ENCODE results near the gene SLC5A2.
"Not testable (repeated sequence)": the region's sequence is repeated elsewhere in the genome, so short reads cannot be mapped to it uniquely, and the experiment has no call there.

SLC5A2 gene

GRCh38 chr16:31475946-31476302, 7.0 kb upstream of the SLC5A2 start:
- Mint-ChIP-seq H3K4me1 (peaks cover 35% of the 10 kb centered on the region), H3K27ac (no peak overlapping the region), H3K36me3 (peaks cover 2% of the 10 kb centered on the region), H3K4me3 (peak overlapping the region; percentile 82), H3K9me3 (no peaks in the 10 kb centered on the region), H3K27me3 (peaks cover 95% of the 10 kb centered on the region)
- DNase-seq = peak; percentile 38
- CTCF ChIA-PET = interaction anchor here (2.3 to 3.2 kb wide), 2 partner anchors 15 to 392 kb away, joined by 6 to 19 read pairs; no protein-coding TSS in a partner anchor

GRCh38 chr16:31476303-31477219, 6.4 kb upstream of the SLC5A2 start:
- Mint-ChIP-seq H3K9me3 (no peaks in the 10 kb centered on the region), H3K27ac (peak overlapping the region; percentile 75), H3K36me3 (peaks cover 2% of the 10 kb centered on the region), H3K27me3 (peaks cover 93% of the 10 kb centered on the region), H3K4me3 (peak overlapping the region; percentile 82), H3K4me1 (peaks cover 33% of the 10 kb centered on the region)
- CTCF ChIA-PET = interaction anchor here (3.2 kb wide), 1 partner anchor 16 kb away, joined by 19 read pairs; no protein-coding TSS in a partner anchor
- peak; percentile 95 for DNase-seq

- Mint-ChIP-seq H3K4me1 (peaks cover 31% of the 10 kb centered on the region), H3K27ac (no peak overlapping the region), H3K27me3 (peaks cover 92% of the 10 kb centered on the region), H3K4me3 (peak overlapping the region; percentile 82), H3K9me3 (no peaks in the 10 kb centered on the region), H3K36me3 (peaks cover under 1% of the 10 kb centered on the region)
- DNase-seq = peak; percentile 65
- CTCF ChIA-PET = interaction anchor here (1.9 to 3.2 kb wide), 2 partner anchors 17 kb away, joined by 5 to 19 read pairs; no protein-coding TSS in a partner anchor
These were observed 5.4 kb upstream of the SLC5A2 start for GRCh38 chr16:31477220-31478216.

- Mint-ChIP-seq H3K4me3 (no peak overlapping the region), H3K36me3 (no peaks in the 10 kb centered on the region), H3K27me3 (peaks cover 90% of the 10 kb centered on the region), H3K27ac (no peak overlapping the region), H3K4me1 (peaks cover 23% of the 10 kb centered on the region), H3K9me3 (no peaks in the 10 kb centered on the region)
- CTCF ChIA-PET = interaction anchor here (0.6 to 1.9 kb wide), 2 partner anchors 15 to 18 kb away, joined by 3 to 5 read pairs; no protein-coding TSS in a partner anchor
- no peak for DNase-seq
These were observed 4.0 kb upstream of the SLC5A2 start for GRCh38 chr16:31478956-31479355.

GRCh38 chr16:31479751-31480150, 3.2 kb upstream of the SLC5A2 start:
- no peak overlapping the region for H3K4me3 Mint-ChIP-seq
- H3K9me3 Mint-ChIP-seq = no peaks in the 10 kb centered on the region
- CTCF ChIA-PET = interaction anchor here (1.1 kb wide), 1 partner anchor 389 kb away, joined by 3 read pairs; no protein-coding TSS in a partner anchor
- no peak overlapping the region for H3K27ac Mint-ChIP-seq
- peaks cover 90% of the 10 kb centered on the region for H3K27me3 Mint-ChIP-seq
- no peaks in the 10 kb centered on the region for H3K36me3 Mint-ChIP-seq
- no peak for DNase-seq
- peaks cover 23% of the 10 kb centered on the region for H3K4me1 Mint-ChIP-seq

GRCh38 chr16:31480851-31481536, 1.9 kb upstream of the SLC5A2 start:
- CTCF ChIA-PET = interaction anchor here (1.1 kb wide), 1 partner anchor 387 kb away, joined by 3 read pairs; no protein-coding TSS in a partner anchor
- DNase-seq = no peak
- Mint-ChIP-seq H3K27ac (no peak overlapping the region), H3K4me1 (peaks cover 19% of the 10 kb centered on the region), H3K36me3 (no peaks in the 10 kb centered on the region), H3K4me3 (no peak overlapping the region), H3K9me3 (no peaks in the 10 kb centered on the region), H3K27me3 (peaks cover 90% of the 10 kb centered on the region)

GRCh38 chr16:31484048-31484447, 1.1 kb downstream of the SLC5A2 start:
- Mint-ChIP-seq H3K4me1 (peaks cover 14% of the 10 kb centered on the region), H3K27me3 (peaks cover 79% of the 10 kb centered on the region)
- H3K27ac Mint-ChIP-seq, H3K4me3 Mint-ChIP-seq, H3K9me3 Mint-ChIP-seq, CTCF ChIA-PET, DNase-seq, H3K36me3 Mint-ChIP-seq: not testable (repeated sequence)

- CTCF ChIA-PET = interaction anchor here (0.9 kb wide), 1 partner anchor 385 kb away, joined by 3 read pairs; no protein-coding TSS in a partner anchor
- no peak overlapping the region for H3K27ac Mint-ChIP-seq
- peaks cover 16% of the 10 kb centered on the region for H3K4me1 Mint-ChIP-seq
These were observed 1.7 kb downstream of the SLC5A2 start for GRCh38 chr16:31484491-31485171.

GRCh38 chr16:31485571-31485970, 2.6 kb downstream of the SLC5A2 start:
- H3K4me3 Mint-ChIP-seq = no peak overlapping the region
- no peaks in the 10 kb centered on the region for H3K36me3 Mint-ChIP-seq
- no peak overlapping the region for H3K27ac Mint-ChIP-seq
- H3K4me1 Mint-ChIP-seq = peaks cover 17% of the 10 kb centered on the region
- no peak for DNase-seq
- H3K27me3 Mint-ChIP-seq = peaks cover 69% of the 10 kb centered on the region
- CTCF ChIA-PET = interaction anchor here (0.9 kb wide), 1 partner anchor 384 kb away, joined by 3 read pairs; no protein-coding TSS in a partner anchor
- no peaks in the 10 kb centered on the region for H3K9me3 Mint-ChIP-seq

More at GRCh38 chr16:31484491-31485171, 1.7 kb downstream of the SLC5A2 start:
- Mint-ChIP-seq H3K4me3 (no peak overlapping the region), H3K36me3 (no peaks in the 10 kb centered on the region), H3K9me3 (no peaks in the 10 kb centered on the region), H3K27me3 (peaks cover 73% of the 10 kb centered on the region)
- DNase-seq = no peak

- no peaks in the 10 kb centered on the region for H3K9me3 Mint-ChIP-seq
- H3K4me3 Mint-ChIP-seq = peak overlapping the region; percentile 44
These were observed 3.1 kb downstream of the SLC5A2 start for GRCh38 chr16:31486045-31486444.

GRCh38 chr16:31487071-31487719, 4.3 kb downstream of the SLC5A2 start:
- Mint-ChIP-seq H3K27ac (no peak overlapping the region), H3K9me3 (no peaks in the 10 kb centered on the region), H3K36me3 (no peaks in the 10 kb centered on the region), H3K4me3 (peak overlapping the region; percentile 78), H3K27me3 (peaks cover 56% of the 10 kb centered on the region), H3K4me1 (peaks cover 17% of the 10 kb centered on the region)
- CTCF ChIA-PET = interaction anchor here (0.8 kb wide), 1 partner anchor 13 kb away, joined by 3 read pairs; no protein-coding TSS in a partner anchor
- DNase-seq = no peak

More at GRCh38 chr16:31486045-31486444, 3.1 kb downstream of the SLC5A2 start:
- Mint-ChIP-seq H3K4me1 (peaks cover 17% of the 10 kb centered on the region), H3K36me3 (no peaks in the 10 kb centered on the region), H3K27me3 (peaks cover 64% of the 10 kb centered on the region), H3K27ac (peak overlapping the region; percentile 50)
- no peak for DNase-seq
- CTCF ChIA-PET = interaction anchor here (0.9 kb wide), 1 partner anchor 383 kb away, joined by 3 read pairs; no protein-coding TSS in a partner anchor

GRCh38 chr16:31487720-31488467, 5.0 kb downstream of the SLC5A2 start:
- peaks cover 49% of the 10 kb centered on the region for H3K27me3 Mint-ChIP-seq
- H3K4me1 Mint-ChIP-seq = peaks cover 17% of the 10 kb centered on the region
- peak overlapping the region; percentile 12 for H3K27ac Mint-ChIP-seq
- H3K9me3 Mint-ChIP-seq = no peaks in the 10 kb centered on the region
- peak overlapping the region; percentile 78 for H3K4me3 Mint-ChIP-seq
- DNase-seq = peak; percentile 80
- CTCF ChIA-PET = interaction anchor here (0.8 kb wide), 1 partner anchor 12 kb away, joined by 3 read pairs; no protein-coding TSS in a partner anchor
- peaks cover 3% of the 10 kb centered on the region for H3K36me3 Mint-ChIP-seq

Data from activated naive CD4-positive, alpha-beta T cell treated with anti-CD3 and anti-CD28 coated beads, Interleukin-2, amount 10 ng/mL, durations not matched to agents 7 days and 5 days (primary cell).